Fibroblast of lung (primary cell): Measurements from ENCODE around the gene FAT2. TPM values are rescaled to one million over a fixed set of nuclear protein-coding genes. Genes with fewer than 3 reads are reported as not detected.

ENCODE experiments used
- DNase-seq, 2 donors: peaks; one replicate each; pipeline versions ENCODE4 v3.0.0 to v3.0.0-alpha.2; 2010; ENCODE audit warnings: low read depth in 2 of 2
- H2AFZ ChIP-seq: 2 replicates; pipeline ENCODE4 v1.5.1; 2012; ENCODE audit warnings: low read length, control low read depth, inconsistent platforms
- H3K27ac ChIP-seq: 2 replicates; pipeline ENCODE4 v1.5.1; 2011; ENCODE audit warnings: low read length, control low read depth; ENCODE audit not compliant: insufficient read depth
- H3K27me3 ChIP-seq: 2 replicates; pipeline ENCODE4 v1.5.1; 2011; ENCODE audit warnings: mild to moderate bottlenecking, low read length; ENCODE audit not compliant: control insufficient read depth, insufficient read depth
- H3K36me3 ChIP-seq: 2 replicates; pipeline ENCODE4 v1.5.1; 2011; ENCODE audit warnings: low read length; ENCODE audit not compliant: control insufficient read depth, insufficient read depth
- H3K4me1 ChIP-seq: 2 replicates; pipeline ENCODE4 v1.5.1; 2011; ENCODE audit warnings: low read length; ENCODE audit not compliant: control insufficient read depth, insufficient read depth; ENCODE audit errors: extremely low read depth
- H3K4me2 ChIP-seq: 2 replicates; pipeline ENCODE4 v1.5.1; 2011; ENCODE audit warnings: low read length, control low read depth; ENCODE audit not compliant: insufficient read depth; ENCODE audit errors: extremely low read depth
- H3K4me3 ChIP-seq, 4 experiments: fragments of 200-600 bp in 1 of 4; sonication (generic) in 1 of 4; replicated peaks in 1 of 4; 2 replicates each; pipeline ENCODE4 v1.5.1; 2011 to 2016; ENCODE audit warnings: low read length in 4 of 4, low read depth in 3 of 4, mild to moderate bottlenecking in 3 of 4, control low read depth in 2 of 4, inconsistent platforms in 1 of 4, mixed read lengths in 1 of 4; ENCODE audit not compliant: insufficient read depth in 1 of 4; ENCODE audit errors: control extremely low read depth in 1 of 4
- H3K79me2 ChIP-seq: 2 replicates; pipeline ENCODE4 v1.5.1; 2012; ENCODE audit warnings: mild to moderate bottlenecking, low read length, inconsistent platforms; ENCODE audit not compliant: control insufficient read depth, insufficient read depth
- H3K9ac ChIP-seq: 2 replicates; pipeline ENCODE4 v1.5.1; 2011; ENCODE audit warnings: mild to moderate bottlenecking, low read length, control low read depth; ENCODE audit not compliant: insufficient read depth
- H3K9me3 ChIP-seq: 2 replicates; pipeline ENCODE4 v1.5.1; 2012; ENCODE audit warnings: low read depth, low read length; ENCODE audit not compliant: control insufficient read depth, insufficient read depth
- H4K20me1 ChIP-seq: 2 replicates; pipeline ENCODE4 v1.5.1; 2011; ENCODE audit warnings: low read length; ENCODE audit not compliant: control insufficient read depth, insufficient read depth; ENCODE audit errors: extremely low read depth
- EZH2 ChIP-seq: IDR thresholded peaks from 2 replicates; pipeline ENCODE4 v1.5.1; 2012; ENCODE audit warnings: low read length, control low read depth, mild to moderate bottlenecking; ENCODE audit errors: missing control alignments
- polyA plus RNA-seq, 2 donors: library from polyadenylated mRNA; depleted of rRNA in 1 of 2; stranded (reverse) in 1 of 2; unstranded in 1 of 2; fragments of >200 nt; gene quantifications; 2 replicates each; pipeline ENCODE4 v1.2.1, GENCODE V29; 2011 to 2012; ENCODE audit warnings: missing spikeins in 1 of 2
- total RNA-seq: library from RNA; depleted of rRNA; stranded (reverse); fragments of >200 nt; gene quantifications from 2 replicates; pipeline ENCODE4 v1.2.1, GENCODE V29; 2014
- TF ChIP-seq, protein P1 (sequence below), 2 donors: IDR thresholded peaks in 1 of 2; conservative IDR thresholded peaks in 1 of 2; 1 replicate in 1 of 2; 2 replicates in 1 of 2; pipeline ENCODE4 v1.5.1; 2011 to 2012; ENCODE audit warnings: low read length in 2 of 2, control low read depth in 1 of 2, inconsistent platforms in 1 of 2, low read depth in 1 of 2, mild to moderate bottlenecking in 1 of 2

FAT2 gene
- total and polyA plus RNA-seq, 2 donors (not counting 1 experiment from before 2014, with no cell fraction given), result under 0.01 TPM; not detected in 1

DNA sequence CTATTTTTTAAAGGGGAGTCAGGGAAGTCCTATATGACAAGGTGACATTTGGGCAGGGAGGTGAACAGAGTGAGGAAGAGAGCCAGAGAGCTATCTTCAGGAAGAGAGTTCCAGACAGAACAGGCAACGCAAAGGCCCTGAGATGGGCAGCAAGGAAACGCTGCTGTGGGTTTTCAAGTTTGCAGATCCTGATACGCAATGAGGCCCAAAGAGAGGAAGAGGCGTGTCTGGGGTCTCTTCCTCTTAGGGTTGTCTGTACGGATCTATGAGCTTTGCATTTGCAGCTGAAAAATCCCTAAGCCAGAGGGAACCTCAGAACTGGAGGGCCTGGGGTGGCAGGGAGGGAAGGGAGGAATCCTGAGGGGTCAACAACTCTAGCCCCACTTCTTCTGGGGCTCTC, 13.6 kb downstream of the FAT2 start:
- no peaks in the 10 kb centered on the region for H3K9me3 ChIP-seq
- no peak overlapping the region for H2AFZ ChIP-seq
- H3K79me2 ChIP-seq, result no peaks in the 10 kb centered on the region
- TF ChIP-seq, protein P1, sequence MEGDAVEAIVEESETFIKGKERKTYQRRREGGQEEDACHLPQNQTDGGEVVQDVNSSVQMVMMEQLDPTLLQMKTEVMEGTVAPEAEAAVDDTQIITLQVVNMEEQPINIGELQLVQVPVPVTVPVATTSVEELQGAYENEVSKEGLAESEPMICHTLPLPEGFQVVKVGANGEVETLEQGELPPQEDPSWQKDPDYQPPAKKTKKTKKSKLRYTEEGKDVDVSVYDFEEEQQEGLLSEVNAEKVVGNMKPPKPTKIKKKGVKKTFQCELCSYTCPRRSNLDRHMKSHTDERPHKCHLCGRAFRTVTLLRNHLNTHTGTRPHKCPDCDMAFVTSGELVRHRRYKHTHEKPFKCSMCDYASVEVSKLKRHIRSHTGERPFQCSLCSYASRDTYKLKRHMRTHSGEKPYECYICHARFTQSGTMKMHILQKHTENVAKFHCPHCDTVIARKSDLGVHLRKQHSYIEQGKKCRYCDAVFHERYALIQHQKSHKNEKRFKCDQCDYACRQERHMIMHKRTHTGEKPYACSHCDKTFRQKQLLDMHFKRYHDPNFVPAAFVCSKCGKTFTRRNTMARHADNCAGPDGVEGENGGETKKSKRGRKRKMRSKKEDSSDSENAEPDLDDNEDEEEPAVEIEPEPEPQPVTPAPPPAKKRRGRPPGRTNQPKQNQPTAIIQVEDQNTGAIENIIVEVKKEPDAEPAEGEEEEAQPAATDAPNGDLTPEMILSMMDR (conservative IDR thresholded peaks at IDR 0.05 in 1 of 2, IDR thresholded peaks at IDR 0.05 in 1 of 2; ENCODE audit: low read depth in 1 of 2, low read length in 2 of 2), result no peak
- no peak for TF ChIP-seq EZH2
- no peaks in the 10 kb centered on the region for H3K36me3 ChIP-seq
- H3K27me3 ChIP-seq, result peaks cover 2% of the 10 kb centered on the region
- no peak overlapping the region for H3K9ac ChIP-seq
- H4K20me1 ChIP-seq, result no peaks in the 10 kb centered on the region
- H3K4me3 ChIP-seq, result no peak overlapping the region
- DNase-seq, result no peak
- H3K4me1 ChIP-seq, result no peaks in the 10 kb centered on the region
- no peak overlapping the region for H3K4me2 ChIP-seq
- H3K27ac ChIP-seq, result no peak overlapping the region

DNA sequence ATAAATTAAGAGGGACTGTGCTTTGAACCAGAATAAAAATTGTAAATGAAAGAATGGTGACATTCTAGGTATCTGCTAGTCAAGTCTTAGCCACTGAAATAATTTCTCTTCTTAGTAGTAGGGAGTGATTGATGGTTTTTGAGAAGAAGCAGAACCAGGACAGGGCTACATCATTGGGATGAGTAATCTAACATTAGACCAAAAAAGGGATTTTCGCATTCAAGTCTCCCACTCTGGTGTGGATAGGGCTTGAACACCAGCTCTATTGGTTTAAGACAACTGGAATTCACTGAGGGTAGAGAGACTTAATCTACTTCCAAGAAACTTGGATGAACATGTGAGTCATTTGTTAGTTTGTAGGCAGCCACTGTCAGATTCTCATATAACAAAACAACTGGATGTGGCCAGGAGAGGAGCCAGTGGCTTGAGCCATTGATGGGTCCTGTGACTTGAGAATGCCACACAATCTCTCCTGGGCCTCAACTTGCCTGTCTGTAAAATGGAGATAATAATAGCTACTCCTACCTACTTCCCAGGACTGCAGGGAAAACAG, 16.6 kb downstream of the FAT2 start:
- no peak overlapping the region for H3K9ac ChIP-seq

DNA sequence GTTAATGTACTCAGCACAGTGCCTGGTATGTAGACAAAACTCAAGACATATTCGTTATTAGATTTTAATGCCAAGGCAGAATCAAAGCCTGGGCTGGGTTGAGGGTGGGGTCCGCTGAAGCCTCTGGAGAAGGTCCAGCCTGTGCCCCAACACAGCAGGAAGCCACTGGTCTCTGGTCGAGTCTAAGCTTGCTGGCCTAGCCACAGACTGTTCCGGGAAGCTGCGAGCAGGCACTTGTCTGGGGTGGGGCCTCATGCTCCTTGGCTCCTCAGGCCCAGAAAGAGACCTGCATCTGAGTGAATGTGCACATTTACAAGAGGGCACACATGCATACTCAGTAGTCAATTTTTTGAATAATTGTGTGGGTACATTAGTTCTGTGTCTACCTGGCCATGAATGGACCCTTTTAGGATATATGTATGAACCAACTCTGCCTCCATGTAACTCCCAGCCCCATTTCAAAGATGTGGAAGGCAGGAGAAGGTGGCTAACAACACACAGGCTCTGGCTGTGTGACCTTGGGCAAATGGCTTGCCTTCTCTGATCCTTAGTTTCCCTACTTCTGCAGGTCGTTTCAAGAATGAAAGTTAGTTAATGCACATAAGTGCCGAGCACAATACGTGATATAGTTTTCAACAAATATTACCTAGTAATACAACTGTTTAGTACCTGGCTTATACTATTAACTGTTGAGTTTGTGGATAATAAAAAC, 18.3 kb downstream of the FAT2 start:
- peaks cover 2% of the 10 kb centered on the region for H3K27me3 ChIP-seq
- H3K9me3 ChIP-seq, result no peaks in the 10 kb centered on the region
- no peaks in the 10 kb centered on the region for H3K36me3 ChIP-seq

More for the DNA sequence above, 16.6 kb downstream of the FAT2 start:
- H3K4me2 ChIP-seq, result no peak overlapping the region
- H3K9me3 ChIP-seq, result no peaks in the 10 kb centered on the region
- H2AFZ ChIP-seq, result no peak overlapping the region
- no peaks in the 10 kb centered on the region for H4K20me1 ChIP-seq
- peaks cover 2% of the 10 kb centered on the region for H3K27me3 ChIP-seq
- no peaks in the 10 kb centered on the region for H3K79me2 ChIP-seq
- H3K27ac ChIP-seq, result no peak overlapping the region
- TF ChIP-seq, protein P1 (conservative IDR thresholded peaks at IDR 0.05 in 1 of 2, IDR thresholded peaks at IDR 0.05 in 1 of 2; ENCODE audit: low read depth in 1 of 2, low read length in 2 of 2), result no peak
- TF ChIP-seq EZH2, result no peak
- no peaks in the 10 kb centered on the region for H3K4me1 ChIP-seq
- no peak overlapping the region for H3K4me3 ChIP-seq
- no peak for DNase-seq
- H3K36me3 ChIP-seq, result no peaks in the 10 kb centered on the region

More for the DNA sequence above, 18.3 kb downstream of the FAT2 start:
- Histone ChIP-seq H2AFZ (no peak overlapping the region), H4K20me1 (no peaks in the 10 kb centered on the region), H3K4me3 (no peak overlapping the region), H3K27ac (no peak overlapping the region), H3K79me2 (no peaks in the 10 kb centered on the region), H3K9ac (no peak overlapping the region), H3K4me2 (no peak overlapping the region), H3K4me1 (no peaks in the 10 kb centered on the region)
- DNase-seq, result no peak
- no peak for TF ChIP-seq EZH2
- TF ChIP-seq, protein P1 (conservative IDR thresholded peaks at IDR 0.05 in 1 of 2, IDR thresholded peaks at IDR 0.05 in 1 of 2; ENCODE audit: low read depth in 1 of 2, low read length in 2 of 2), result no peak
